H1 (cell line): ENCODE results near the gene SDC4. TPM values are rescaled to one million over a fixed set of nuclear protein-coding genes. Genes with fewer than 3 reads are reported as not detected.

ENCODE experiments used
- CTCF ChIA-PET: fragments of 300-600 bp; sonication (Branson Sonifier 250); formaldehyde crosslinking; loops from one replicate; lab custom pipeline; 2021; ENCODE audit not compliant: partially characterized antibody; lab: Charles Lee
- POLR2A ChIA-PET: fragments of 300-600 bp; sonication (Branson Sonifier 250); formaldehyde crosslinking; loops from one replicate; lab custom pipeline; 2021; ENCODE audit warnings: inconsistent platforms; ENCODE audit not compliant: partially characterized antibody; lab: Charles Lee
- DNase-seq, 2 experiments: peaks; one replicate each; pipeline versions ENCODE4 v3.0.0 to v3.0.0-alpha.2; 2010 to 2022; ENCODE audit warnings: low spot score in 2 of 2, low read depth in 1 of 2, mixed read lengths in 1 of 2
- FAIRE-seq: peaks from 2 replicates; lab custom pipeline; 2011; peaks lifted over from hg19 to GRCh38; lab: Jason Lieb, UNC
- H2AFZ ChIP-seq: 2 replicates; pipeline ENCODE4 v1.8.1; 2012; ENCODE audit warnings: low read length, inconsistent platforms
- H2AK5ac ChIP-seq: 2 replicates; pipeline ENCODE4 v1.6.1; 2013; ENCODE audit warnings: low read depth, low read length
- H2BK120ac ChIP-seq: replicated peaks from 2 replicates; pipeline ENCODE3; 2013; ENCODE audit warnings: low read depth, low read length, inconsistent platforms
- H2BK12ac ChIP-seq: 2 replicates; pipeline ENCODE4 v1.6.1; 2013; ENCODE audit warnings: low read depth, low read length
- H2BK15ac ChIP-seq: 2 replicates; pipeline ENCODE4 v1.6.1; 2013; ENCODE audit warnings: low read length
- H2BK20ac ChIP-seq: 2 replicates; pipeline ENCODE4 v1.6.1; 2013; ENCODE audit warnings: low read length
- H2BK5ac ChIP-seq: 2 replicates; pipeline ENCODE4 v1.6.1; 2013; ENCODE audit warnings: low read depth, low read length
- H3K14ac ChIP-seq: 2 replicates; pipeline ENCODE4 v1.6.1; 2013; ENCODE audit warnings: inconsistent platforms; ENCODE audit not compliant: insufficient read length
- H3K18ac ChIP-seq: 2 replicates; pipeline ENCODE4 v1.6.1; 2013; ENCODE audit warnings: low read length; ENCODE audit errors: extremely low read depth
- H3K23ac ChIP-seq: 2 replicates; pipeline ENCODE4 v1.6.1; 2013; ENCODE audit warnings: inconsistent platforms; ENCODE audit not compliant: insufficient read length
- H3K23me2 ChIP-seq: 2 replicates; pipeline ENCODE4 v1.6.1; 2013; ENCODE audit warnings: low read depth, low read length
- H3K27ac ChIP-seq: 2 replicates; pipeline ENCODE4 v1.6.1; 2011; ENCODE audit warnings: low read depth, low read length, inconsistent platforms
- H3K27me3 ChIP-seq, 4 experiments: replicated peaks in 1 of 4; 1 replicate in 1 of 4; 2 replicates in 3 of 4; pipeline versions ENCODE4 v1.6.1 to v1.8.1; 2011 to 2013; ENCODE audit warnings: low read length in 3 of 4, mild to moderate bottlenecking in 3 of 4, inconsistent platforms in 2 of 4, mixed read lengths in 2 of 4, moderate library complexity in 1 of 4; ENCODE audit not compliant: control insufficient read depth in 3 of 4, insufficient read depth in 3 of 4; ENCODE audit errors: extremely low read depth in 1 of 4
- H3K36me3 ChIP-seq, 4 experiments: 2 replicates each; pipeline versions ENCODE4 v1.6.1 to v1.8.1; 2011 to 2013; ENCODE audit warnings: mild to moderate bottlenecking in 4 of 4, low read length in 3 of 4, moderate library complexity in 2 of 4, control low read depth in 1 of 4, inconsistent platforms in 1 of 4; ENCODE audit not compliant: insufficient read depth in 4 of 4, control insufficient read depth in 2 of 4
- H3K4ac ChIP-seq: replicated peaks from 2 replicates; pipeline ENCODE3; 2013; ENCODE audit warnings: low read length, low read depth, mixed read lengths, inconsistent platforms; ENCODE audit not compliant: insufficient read length
- H3K4me1 ChIP-seq, 4 experiments: replicated peaks in 1 of 4; 1 replicate in 1 of 4; 2 replicates in 3 of 4; pipeline versions ENCODE4 v1.6.1 to v1.8.1; 2011 to 2013; ENCODE audit warnings: low read length in 3 of 4, inconsistent platforms in 2 of 4, mixed read lengths in 1 of 4; ENCODE audit not compliant: insufficient read depth in 4 of 4, control insufficient read depth in 3 of 4
- H3K4me2 ChIP-seq, 2 experiments: 2 replicates each; pipeline versions ENCODE4 v1.6.1 to v1.8.1; 2011 to 2013; ENCODE audit warnings: low read depth in 2 of 2, low read length in 2 of 2, control low read depth in 1 of 2, inconsistent platforms in 1 of 2, mild to moderate bottlenecking in 1 of 2; ENCODE audit not compliant: insufficient read depth in 1 of 2
- H3K4me3 ChIP-seq, 4 experiments: fragments of 200-600, 300-600 bp in 1 of 4; sonication (generic), shearing (Covaris generic), sonication (Bioruptor Twin) in 1 of 4; 2 replicates each; pipeline versions ENCODE4 v1.5.1 to v1.8.1; 2011 to 2016; ENCODE audit warnings: low read length in 4 of 4, low read depth in 3 of 4, control low read depth in 2 of 4, inconsistent platforms in 2 of 4, mild to moderate bottlenecking in 2 of 4, mixed read lengths in 1 of 4, moderate library complexity in 1 of 4; ENCODE audit not compliant: insufficient read depth in 2 of 4; ENCODE audit errors: extremely low read depth in 1 of 4
- H3K56ac ChIP-seq: replicated peaks from 2 replicates; pipeline ENCODE3; 2013; ENCODE audit warnings: low read depth, mild to moderate bottlenecking, mixed read lengths, low read length, inconsistent platforms; ENCODE audit not compliant: insufficient read length
- H3K79me1 ChIP-seq: 2 replicates; pipeline ENCODE4 v1.6.1; 2013; ENCODE audit warnings: low read depth, low read length, control low read depth
- H3K79me2 ChIP-seq, 2 experiments: 2 replicates each; pipeline versions ENCODE4 v1.6.1 to v1.8.1; 2012 to 2013; ENCODE audit warnings: low read length in 2 of 2, mild to moderate bottlenecking in 2 of 2, inconsistent platforms in 1 of 2; ENCODE audit not compliant: insufficient read depth in 2 of 2, control insufficient read depth in 1 of 2
- H3K9ac ChIP-seq, 4 experiments: replicated peaks in 1 of 4; 1 replicate in 1 of 4; 2 replicates in 3 of 4; pipeline versions ENCODE4 v1.6.1 to v1.8.1; 2011 to 2013; ENCODE audit warnings: low read depth in 3 of 4, low read length in 3 of 4, control low read depth in 2 of 4, mild to moderate bottlenecking in 2 of 4, moderate library complexity in 2 of 4, inconsistent platforms in 1 of 4; ENCODE audit errors: extremely low read depth in 1 of 4
- H3K9me3 ChIP-seq, 2 experiments: 2 replicates each; pipeline versions ENCODE4 v1.6.1 to v1.8.1; 2012 to 2013; ENCODE audit warnings: mild to moderate bottlenecking in 2 of 2, moderate library complexity in 2 of 2, control low read depth in 1 of 2, inconsistent platforms in 1 of 2, low read depth in 1 of 2, low read length in 1 of 2, mixed read lengths in 1 of 2; ENCODE audit not compliant: insufficient read depth in 2 of 2
- H4K20me1 ChIP-seq, 2 experiments: replicated peaks in 1 of 2; 2 replicates each; pipeline versions ENCODE3 to v1.8.1; 2011 to 2013; ENCODE audit warnings: inconsistent platforms in 2 of 2, low read length in 2 of 2, mild to moderate bottlenecking in 1 of 2; ENCODE audit not compliant: insufficient read depth in 2 of 2, control insufficient read depth in 1 of 2
- H4K5ac ChIP-seq: 2 replicates; pipeline ENCODE4 v1.6.1; 2013; ENCODE audit warnings: low read length, low read depth, mixed read lengths, inconsistent platforms; ENCODE audit not compliant: insufficient read length
- H4K8ac ChIP-seq: 2 replicates; pipeline ENCODE4 v1.8.0; 2013; ENCODE audit warnings: mild to moderate bottlenecking, moderate library complexity, low read length, inconsistent platforms; ENCODE audit not compliant: insufficient read depth; ENCODE audit errors: extremely low read depth
- H4K91ac ChIP-seq: replicated peaks from 2 replicates; pipeline ENCODE3; 2013; ENCODE audit warnings: low read length, mixed read lengths, inconsistent platforms; ENCODE audit not compliant: insufficient read length
- BCL11A ChIP-seq, 2 experiments: IDR thresholded peaks; one replicate each; pipeline ENCODE4 v1.6.1; 2011; ENCODE audit warnings: low read depth in 2 of 2, low read length in 2 of 2, mild to moderate bottlenecking in 2 of 2
- CTBP2 ChIP-seq: IDR thresholded peaks from 2 replicates; pipeline ENCODE4 v1.7.0; 2011; ENCODE audit warnings: borderline replicate concordance, mild to moderate bottlenecking, moderate library complexity, mixed read lengths, low read length; ENCODE audit not compliant: insufficient read depth, insufficient read length
- EP300 ChIP-seq, 2 experiments: IDR thresholded peaks; 1 replicate in 1 of 2; 2 replicates in 1 of 2; pipeline ENCODE4 v1.6.1; 2011 to 2012; ENCODE audit warnings: low read depth in 2 of 2, low read length in 2 of 2, mild to moderate bottlenecking in 2 of 2, borderline replicate concordance in 1 of 2, inconsistent platforms in 1 of 2, moderate library complexity in 1 of 2
- FOSL1 ChIP-seq: IDR thresholded peaks from 2 replicates; pipeline ENCODE4 v1.6.1; 2011; ENCODE audit warnings: mild to moderate bottlenecking, low read depth, low read length, moderate library complexity; ENCODE audit not compliant: insufficient read depth
- HDAC2 ChIP-seq, 2 experiments: fragments of 300-600 bp in 1 of 2; sonication (generic) in 1 of 2; IDR thresholded peaks; 2 replicates each; pipeline ENCODE4 v1.6.1; 2011 to 2012; ENCODE audit warnings: low read depth in 2 of 2, low read length in 2 of 2, mild to moderate bottlenecking in 2 of 2, moderate library complexity in 2 of 2, borderline replicate concordance in 1 of 2, inconsistent platforms in 1 of 2
- JUN ChIP-seq: IDR thresholded peaks from 2 replicates; pipeline ENCODE4 v1.6.1; 2011; ENCODE audit warnings: low read depth, mild to moderate bottlenecking, improper control_type of control experiment, low read length
- MAFK ChIP-seq: IDR thresholded peaks from 2 replicates; pipeline ENCODE4 v1.6.1; 2012; ENCODE audit warnings: low read depth, mild to moderate bottlenecking, improper control_type of control experiment, low read length
- SIX5 ChIP-seq: IDR thresholded peaks from 2 replicates; pipeline ENCODE4 v1.6.1; 2011; ENCODE audit warnings: mild to moderate bottlenecking, low read depth, low read length
- SP2 ChIP-seq: IDR thresholded peaks from 2 replicates; pipeline ENCODE4 v1.6.1; 2012; ENCODE audit warnings: mild to moderate bottlenecking, low read length, inconsistent platforms
- WGBS, 2 experiments: shearing (Covaris generic) in 1 of 2; methylation state at CpG; one replicate each; pipeline versions ENCODE4 v1.1.6 to v1.1.7; 2013 to 2015; ENCODE audit warnings: low lambda C conversion rate in 2 of 2, mixed read lengths in 2 of 2, inconsistent platforms in 1 of 2, low coverage in 1 of 2, missing lambda C conversion rate in 1 of 2; ENCODE audit not compliant: insufficient replicate concordance in 2 of 2, insufficient coverage in 1 of 2, insufficient read length in 1 of 2; ENCODE audit errors: extremely low coverage in 1 of 2, missing lambda C conversion rate in 1 of 2; 5-methylcytosine and 5-hydroxymethylcytosine counted together
- polyA plus RNA-seq, 7 experiments: library from polyadenylated mRNA; depleted of rRNA in 3 of 7; stranded (reverse) in 5 of 7; unstranded in 2 of 7; fragments of >200 nt in 5 of 7; fragments of 200-250 nt in 2 of 7; gene quantifications; 1 replicate in 5 of 7; 2 replicates in 1 of 7; 4 replicates in 1 of 7; pipeline versions ENCODE4 v1.2.1 to v1.2.3, GENCODE V29; 2011 to 2013; ENCODE audit warnings: missing spikeins in 2 of 7, mixed read lengths in 2 of 7
- total RNA-seq: library from RNA; stranded (reverse); fragmentation: NEBNext Ultra II Directional; extraction: Animal tissue kit (Norgen Biotek cat#: 25700); gene quantifications from 2 replicates; pipeline ENCODE4 v1.2.1, GENCODE V29; 2021
- TF ChIP-seq, protein P1 (sequence below): IDR thresholded peaks from 2 replicates; pipeline ENCODE4 v1.6.1; 2011; ENCODE audit warnings: low read depth, mild to moderate bottlenecking, low read length; ENCODE audit not compliant: insufficient read depth
- TF ChIP-seq, protein P2 (sequence below): IDR thresholded peaks from 2 replicates; pipeline ENCODE4 v1.6.1; 2011; ENCODE audit warnings: low read length, improper control_type of control experiment

Gene SDC4
- total and polyA plus RNA-seq, 2 of the 8 experiments (the other 6 are each of a cell fraction or from before 2014, with no cell fraction given): 34.6 to 60.2 TPM

DNA sequence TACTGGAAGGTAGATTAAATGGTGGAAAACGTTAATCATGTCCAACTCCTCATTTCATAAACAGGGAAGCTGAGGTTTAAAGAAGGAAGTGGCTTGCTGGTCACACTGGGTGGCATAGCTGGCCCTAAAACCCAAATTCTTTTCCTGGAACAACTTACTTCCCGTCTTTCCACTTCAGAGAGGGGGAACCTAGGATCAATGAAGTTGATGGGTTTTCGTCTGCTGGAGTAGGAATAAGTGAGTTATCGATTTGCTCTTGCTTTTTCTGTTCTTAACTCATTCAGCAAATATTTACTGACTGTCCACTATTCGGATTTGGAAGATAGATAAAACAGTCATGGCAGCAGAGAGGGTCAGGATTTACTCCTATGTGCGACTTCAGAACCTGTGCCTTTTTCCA, 13.6 kb upstream of the SDC4 start:
- no peak overlapping the region for H2BK15ac ChIP-seq
- H3K9ac ChIP-seq: no peak overlapping the region
- H2AFZ ChIP-seq: no peak overlapping the region
- H3K27ac ChIP-seq: no peak overlapping the region
- H2BK5ac ChIP-seq: no peak overlapping the region
- H3K4me2 ChIP-seq: no peak overlapping the region; a peak in 1 of 4 replicates
- no peak overlapping the region for H2BK20ac ChIP-seq
- no peaks in the 10 kb centered on the region for H3K9me3 ChIP-seq
- H3K79me1 ChIP-seq: peaks cover 6% of the 10 kb centered on the region; the same call in 1 of the 2 replicates
- no peak overlapping the region for H3K56ac ChIP-seq
- TF ChIP-seq FOSL1: no peak
- TF ChIP-seq EP300 (IDR thresholded peaks at IDR 0.05; ENCODE audit: borderline replicate concordance in 1 of 2, low read depth in 2 of 2, low read length in 2 of 2): no peak
- TF ChIP-seq CTBP2: no peak
- TF ChIP-seq, protein P1, sequence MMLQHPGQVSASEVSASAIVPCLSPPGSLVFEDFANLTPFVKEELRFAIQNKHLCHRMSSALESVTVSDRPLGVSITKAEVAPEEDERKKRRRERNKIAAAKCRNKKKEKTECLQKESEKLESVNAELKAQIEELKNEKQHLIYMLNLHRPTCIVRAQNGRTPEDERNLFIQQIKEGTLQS: no peak
- no peak for TF ChIP-seq SIX5
- TF ChIP-seq BCL11A (IDR thresholded peaks at IDR 0.05; ENCODE audit: low read depth in 2 of 2, low read length in 2 of 2): no peak
- TF ChIP-seq MAFK: no peak
- TF ChIP-seq SP2: no peak
- TF ChIP-seq HDAC2 (IDR thresholded peaks at IDR 0.05; ENCODE audit: borderline replicate concordance in 1 of 2, low read depth in 2 of 2, low read length in 2 of 2): no peak
- TF ChIP-seq, protein P2, sequence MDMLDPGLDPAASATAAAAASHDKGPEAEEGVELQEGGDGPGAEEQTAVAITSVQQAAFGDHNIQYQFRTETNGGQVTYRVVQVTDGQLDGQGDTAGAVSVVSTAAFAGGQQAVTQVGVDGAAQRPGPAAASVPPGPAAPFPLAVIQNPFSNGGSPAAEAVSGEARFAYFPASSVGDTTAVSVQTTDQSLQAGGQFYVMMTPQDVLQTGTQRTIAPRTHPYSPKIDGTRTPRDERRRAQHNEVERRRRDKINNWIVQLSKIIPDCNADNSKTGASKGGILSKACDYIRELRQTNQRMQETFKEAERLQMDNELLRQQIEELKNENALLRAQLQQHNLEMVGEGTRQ: no peak
- no peak for TF ChIP-seq JUN
- H4K20me1 ChIP-seq: peaks cover 0 to 6% of the 10 kb centered on the region in 2 experiments
- H3K36me3 ChIP-seq: peaks cover 0 to 7% (median 1%) of the 10 kb centered on the region in 4 experiments; a peak in 4 of 8 replicates
- FAIRE-seq: no peak
- H3K18ac ChIP-seq: no peak overlapping the region
- H3K79me2 ChIP-seq: peaks cover 0 to 13% of the 10 kb centered on the region in 2 experiments; a peak in 2 of 4 replicates
- H3K14ac ChIP-seq: no peak overlapping the region
- ChIA-PET CTCF (interaction anchor here (0.6 to 6.8 kb wide), 17 partner anchors 9 to 577 kb away, joined by 3 to 85 read pairs (median 5); partner anchors contain the start of genes DBNDD2, PIGT, SDC4 and TP53TG5), POLR2A (interaction anchor here (0.6 to 13.2 kb wide), 3 partner anchors 15 to 78 kb away, joined by 3 to 113 read pairs (median 4); partner anchors contain the start of gene SDC4)
- no peak for DNase-seq
- H4K8ac ChIP-seq: no peak overlapping the region
- no peak overlapping the region for H3K23ac ChIP-seq
- peaks cover 7% of the 10 kb centered on the region for H3K23me2 ChIP-seq
- H3K27me3 ChIP-seq: no peaks in the 10 kb centered on the region
- H4K91ac ChIP-seq: no peak overlapping the region
- no peak overlapping the region for H2BK120ac ChIP-seq
- no peak overlapping the region for H3K4me3 ChIP-seq
- H3K4me1 ChIP-seq: peaks cover 3 to 12% (median 8%) of the 10 kb centered on the region in 4 experiments; a peak in 6 of 7 replicates
- no peak overlapping the region for H2BK12ac ChIP-seq
- H2AK5ac ChIP-seq: no peak overlapping the region
- WGBS, 2 experiments: 81% methylated on average over 6 of the region's 6 CpGs; no CpG with 5 or more reads in 1 of the 2 experiments
- no peak overlapping the region for H3K4ac ChIP-seq
- H4K5ac ChIP-seq: no peak overlapping the region
